Rectal smooth muscle tissue (tissue), 1 donor: ENCODE results near the gene GPNMB.

Experiments used
- H3K27ac ChIP-seq: one replicate; pipeline ENCODE4 v1.7.0; 2013; ENCODE audit warnings: low read depth, low read length, inconsistent platforms
- H3K27me3 ChIP-seq: one replicate; pipeline ENCODE4 v1.7.0; 2013; ENCODE audit warnings: low read length; ENCODE audit not compliant: control insufficient read depth, insufficient read depth
- H3K36me3 ChIP-seq: one replicate; pipeline ENCODE4 v1.7.0; 2013; ENCODE audit warnings: low read length; ENCODE audit not compliant: control insufficient read depth, insufficient read depth
- H3K4me1 ChIP-seq: one replicate; pipeline ENCODE4 v1.7.0; 2013; ENCODE audit warnings: low read length; ENCODE audit not compliant: control insufficient read depth, insufficient read depth
- H3K4me3 ChIP-seq: one replicate; pipeline ENCODE4 v1.7.0; 2013; ENCODE audit warnings: low read length
- H3K9ac ChIP-seq: one replicate; pipeline ENCODE4 v1.7.0; 2013; ENCODE audit warnings: low read length

Gene GPNMB

DNA sequence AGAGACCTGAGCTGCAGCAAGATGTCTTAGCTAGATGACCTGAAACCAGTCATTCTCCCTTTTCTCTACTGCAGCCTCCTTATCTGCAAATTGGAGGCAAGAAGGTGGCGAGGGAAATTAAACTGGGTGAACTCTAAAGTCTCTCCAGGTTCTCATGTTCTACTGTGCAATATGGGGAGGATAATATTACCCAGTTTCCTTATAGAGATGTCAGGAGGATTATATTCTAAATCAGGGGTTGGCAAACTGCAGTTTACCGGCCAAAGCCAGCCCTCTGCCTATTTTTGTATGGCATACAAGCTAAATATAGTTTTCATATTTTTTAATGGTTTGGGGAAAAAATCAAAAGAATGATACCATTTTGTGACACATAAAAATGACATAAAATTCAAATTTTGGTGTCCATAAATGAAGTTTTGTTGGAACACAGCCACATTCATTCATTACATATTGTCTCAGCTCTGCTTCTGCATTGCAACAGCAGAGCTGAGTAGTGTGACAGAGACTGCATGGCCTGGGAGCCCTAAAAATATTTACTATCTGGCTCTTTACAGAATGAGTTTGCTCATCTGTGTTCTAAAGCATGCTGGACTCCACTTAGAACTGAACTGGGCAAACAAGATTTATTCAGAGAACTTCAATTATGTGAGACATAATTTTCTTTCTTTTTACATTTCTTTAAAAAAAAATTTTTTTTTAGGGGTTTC lies 33.4 kb downstream of the GPNMB start:
- no peaks in the 10 kb centered on the region for H3K4me1 ChIP-seq
- no peak overlapping the region for H3K4me3 ChIP-seq
- H3K36me3 ChIP-seq, result no peaks in the 10 kb centered on the region
- H3K27ac ChIP-seq, result no peak overlapping the region
- H3K27me3 ChIP-seq, result no peaks in the 10 kb centered on the region
- no peak overlapping the region for H3K9ac ChIP-seq

GRCh38 chr7:23283086-23283485 lies 36.5 kb downstream of the GPNMB start:
- no peak overlapping the region for H3K4me3 ChIP-seq
- no peaks in the 10 kb centered on the region for H3K4me1 ChIP-seq
- H3K27me3 ChIP-seq, result no peaks in the 10 kb centered on the region
- H3K27ac ChIP-seq, result no peak overlapping the region
- H3K9ac ChIP-seq, result no peak overlapping the region
- H3K36me3 ChIP-seq, result no peaks in the 10 kb centered on the region

GRCh38 chr7:23284871-23285270 lies 38.3 kb downstream of the GPNMB start:
- no peak overlapping the region for H3K4me3 ChIP-seq

GRCh38 chr7:23285657-23286646 lies 39.4 kb downstream of the GPNMB start:
- no peak overlapping the region for H3K9ac ChIP-seq

More at GRCh38 chr7:23284871-23285270, 38.3 kb downstream of the GPNMB start:
- Histone ChIP-seq H3K27ac (no peak overlapping the region), H3K36me3 (no peaks in the 10 kb centered on the region), H3K4me1 (no peaks in the 10 kb centered on the region), H3K9ac (no peak overlapping the region), H3K27me3 (no peaks in the 10 kb centered on the region)

DNA sequence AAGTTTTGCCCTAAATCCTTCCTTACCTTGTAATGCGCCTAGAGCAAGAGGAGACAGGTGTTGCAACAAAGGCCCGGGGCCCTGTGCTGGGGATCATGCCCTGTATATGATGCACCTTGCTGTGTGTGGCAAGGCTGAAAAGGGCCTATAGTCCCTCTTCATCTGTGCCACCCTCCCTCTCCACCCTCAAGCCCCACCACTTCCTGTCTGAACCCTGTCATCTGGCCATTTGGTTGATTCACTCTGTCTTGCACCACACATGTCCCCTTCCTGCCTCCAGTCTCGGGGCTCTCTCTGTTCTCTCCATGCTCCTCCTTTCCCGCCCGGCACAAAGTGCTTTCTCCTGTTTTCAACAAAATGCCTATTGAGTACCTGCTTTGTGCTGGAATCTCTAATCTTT lies 41.0 kb downstream of the GPNMB start:
- Histone ChIP-seq H3K36me3 (no peaks in the 10 kb centered on the region), H3K27ac (no peak overlapping the region), H3K4me3 (no peak overlapping the region), H3K9ac (no peak overlapping the region), H3K4me1 (no peaks in the 10 kb centered on the region), H3K27me3 (no peaks in the 10 kb centered on the region)

More at GRCh38 chr7:23285657-23286646, 39.4 kb downstream of the GPNMB start:
- Histone ChIP-seq H3K27me3 (no peaks in the 10 kb centered on the region), H3K27ac (no peak overlapping the region), H3K4me3 (no peak overlapping the region), H3K4me1 (no peaks in the 10 kb centered on the region), H3K36me3 (no peaks in the 10 kb centered on the region)

- H3K4me3 ChIP-seq, result no peak overlapping the region
- H3K36me3 ChIP-seq, result no peaks in the 10 kb centered on the region
- no peaks in the 10 kb centered on the region for H3K4me1 ChIP-seq
- no peak overlapping the region for H3K27ac ChIP-seq
- H3K9ac ChIP-seq, result no peak overlapping the region
- no peaks in the 10 kb centered on the region for H3K27me3 ChIP-seq
Observed at GRCh38 chr7:23290993-23291392, 44.4 kb downstream of the GPNMB start.

GRCh38 chr7:23291957-23292560 lies 45.5 kb downstream of the GPNMB start:
- Histone ChIP-seq H3K27ac (no peak overlapping the region), H3K36me3 (no peaks in the 10 kb centered on the region), H3K9ac (no peak overlapping the region)

DNA sequence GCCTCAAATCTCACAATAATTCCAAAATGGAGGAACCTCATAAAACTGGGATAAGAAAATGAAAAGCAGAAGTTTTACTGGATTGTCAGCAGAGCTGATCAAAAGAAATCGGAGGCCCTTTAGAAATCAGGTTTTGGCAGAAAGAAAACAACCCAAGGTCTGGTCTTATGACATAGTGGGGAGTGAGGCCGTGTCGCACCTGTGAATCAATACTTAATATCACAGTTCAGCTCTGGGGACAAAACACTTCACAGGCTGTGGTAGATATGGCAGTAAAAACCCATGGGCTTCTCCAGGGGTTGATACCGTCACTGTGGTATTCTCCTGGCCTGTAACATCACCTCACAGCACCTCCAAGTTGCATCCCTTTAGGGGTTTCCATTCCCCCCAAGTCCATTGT lies 46.0 kb downstream of the GPNMB start:
- Histone ChIP-seq H3K36me3 (no peaks in the 10 kb centered on the region), H3K27me3 (no peaks in the 10 kb centered on the region)

More at GRCh38 chr7:23291957-23292560, 45.5 kb downstream of the GPNMB start:
- Histone ChIP-seq H3K4me1 (no peaks in the 10 kb centered on the region), H3K27me3 (no peaks in the 10 kb centered on the region), H3K4me3 (no peak overlapping the region)

DNA sequence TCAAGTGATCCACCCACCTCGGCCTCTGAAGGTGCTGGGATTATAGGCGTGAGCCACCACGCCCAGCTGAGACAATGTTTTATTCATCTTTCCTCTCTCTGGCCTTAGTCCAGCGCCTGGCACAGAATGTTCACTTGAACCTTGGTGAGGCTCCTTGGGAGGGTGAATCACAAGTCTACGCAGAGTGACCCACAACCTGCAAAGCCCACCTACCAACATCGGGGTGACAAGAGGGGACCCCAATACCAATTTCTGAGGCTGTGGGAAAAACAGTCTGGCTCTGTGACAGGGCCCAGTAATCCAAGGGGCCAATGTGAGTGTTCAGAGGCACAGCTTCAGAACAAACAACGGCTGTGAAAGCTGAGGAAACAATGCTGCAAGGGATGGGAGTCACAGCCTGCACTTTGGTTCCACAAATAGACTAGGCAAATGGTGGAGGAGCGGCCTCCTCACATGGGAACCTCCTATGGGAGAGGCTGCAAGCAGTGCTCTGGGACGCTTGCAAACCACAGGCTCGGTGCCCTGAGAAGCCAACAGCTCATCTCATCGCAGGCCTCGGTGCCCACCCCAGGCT lies 47.0 kb downstream of the GPNMB start:
- no peaks in the 10 kb centered on the region for H3K27me3 ChIP-seq
- H3K36me3 ChIP-seq, result no peaks in the 10 kb centered on the region
- no peak overlapping the region for H3K27ac ChIP-seq
- no peak overlapping the region for H3K4me3 ChIP-seq
- H3K9ac ChIP-seq, result no peak overlapping the region
- peaks cover 2% of the 10 kb centered on the region for H3K4me1 ChIP-seq

More for the DNA sequence above, 46.0 kb downstream of the GPNMB start:
- Histone ChIP-seq H3K4me3 (no peak overlapping the region), H3K27ac (no peak overlapping the region), H3K4me1 (no peaks in the 10 kb centered on the region), H3K9ac (no peak overlapping the region)

GRCh38 chr7:23294549-23295400 lies 48.2 kb downstream of the GPNMB start:
- Histone ChIP-seq H3K9ac (no peak overlapping the region), H3K36me3 (no peaks in the 10 kb centered on the region), H3K4me1 (peaks cover 6% of the 10 kb centered on the region), H3K27me3 (no peaks in the 10 kb centered on the region), H3K27ac (no peak overlapping the region), H3K4me3 (no peak overlapping the region)

- Histone ChIP-seq H3K4me1 (peaks cover 6% of the 10 kb centered on the region), H3K36me3 (no peaks in the 10 kb centered on the region)
Observed at GRCh38 chr7:23295401-23295697, 48.8 kb downstream of the GPNMB start.

More at GRCh38 chr7:23295401-23295697, 48.8 kb downstream of the GPNMB start:
- Histone ChIP-seq H3K4me3 (no peak overlapping the region), H3K27me3 (no peaks in the 10 kb centered on the region), H3K27ac (no peak overlapping the region), H3K9ac (no peak overlapping the region)
